Inferior parietal cortex (tissue), 1 donor: Measurements from ENCODE around the gene KIF22.

Experiments
- DNase-seq: peaks from one replicate; pipeline ENCODE4 v3.0.0-alpha.2; 2016; ENCODE audit errors: extremely low spot score

Gene KIF22

DNA sequence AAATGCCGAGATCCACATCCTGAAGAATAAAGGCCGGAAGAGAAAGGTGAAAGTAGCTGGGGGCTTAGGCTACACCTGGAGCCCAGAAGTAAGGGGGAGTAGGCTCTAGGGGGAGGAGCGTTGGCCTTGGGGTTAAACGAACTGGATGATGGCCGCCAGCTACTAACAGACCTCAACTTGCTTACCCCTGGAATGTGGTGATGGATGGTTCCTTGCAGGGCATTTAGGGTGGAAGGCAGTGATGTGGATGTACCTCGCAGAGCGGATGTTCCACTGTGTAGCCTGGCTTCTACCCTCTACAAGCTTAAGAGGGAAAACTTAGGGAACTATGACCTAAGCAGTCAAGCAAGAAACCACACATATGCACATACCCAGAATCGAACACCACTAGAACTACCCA is 13.5 kb downstream of the KIF22 start:
- no peak for DNase-seq

DNA sequence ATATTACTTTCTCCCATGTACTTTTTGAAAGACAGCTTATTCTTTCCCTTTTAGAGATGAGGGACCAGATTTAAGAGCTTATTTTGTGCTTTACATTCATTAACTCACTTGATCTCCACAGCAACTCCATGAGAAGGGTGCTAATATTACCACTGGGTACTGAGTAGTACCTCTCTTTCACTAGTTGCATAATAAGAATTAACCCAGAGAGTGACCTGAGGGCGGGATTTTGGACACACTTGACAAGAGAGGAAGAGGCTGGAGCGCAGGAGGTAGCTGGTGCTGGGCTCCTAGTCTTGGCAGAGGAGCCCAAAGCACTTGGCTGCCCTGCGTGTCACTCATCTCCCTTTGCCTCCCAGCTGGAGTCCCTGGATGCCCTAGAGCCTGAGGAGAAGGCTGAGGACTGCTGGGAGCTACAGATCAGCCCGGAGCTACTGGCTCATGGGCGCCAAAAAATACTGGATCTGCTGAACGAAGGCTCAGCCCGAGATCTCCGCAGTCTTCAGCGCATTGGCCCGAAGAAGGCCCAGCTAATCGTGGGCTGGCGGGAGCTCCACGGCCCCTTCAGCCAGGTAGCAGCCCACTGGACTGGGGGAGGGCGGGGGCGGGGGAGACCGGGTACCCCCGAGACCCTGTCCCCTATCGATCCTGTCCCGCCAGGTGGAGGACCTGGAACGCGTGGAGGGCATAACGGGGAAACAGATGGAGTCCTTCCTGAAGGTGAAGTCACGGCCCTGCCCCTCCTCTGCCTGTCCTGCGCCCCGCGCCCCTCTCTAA is 14.1 kb downstream of the KIF22 start:
- no peak for DNase-seq

DNA sequence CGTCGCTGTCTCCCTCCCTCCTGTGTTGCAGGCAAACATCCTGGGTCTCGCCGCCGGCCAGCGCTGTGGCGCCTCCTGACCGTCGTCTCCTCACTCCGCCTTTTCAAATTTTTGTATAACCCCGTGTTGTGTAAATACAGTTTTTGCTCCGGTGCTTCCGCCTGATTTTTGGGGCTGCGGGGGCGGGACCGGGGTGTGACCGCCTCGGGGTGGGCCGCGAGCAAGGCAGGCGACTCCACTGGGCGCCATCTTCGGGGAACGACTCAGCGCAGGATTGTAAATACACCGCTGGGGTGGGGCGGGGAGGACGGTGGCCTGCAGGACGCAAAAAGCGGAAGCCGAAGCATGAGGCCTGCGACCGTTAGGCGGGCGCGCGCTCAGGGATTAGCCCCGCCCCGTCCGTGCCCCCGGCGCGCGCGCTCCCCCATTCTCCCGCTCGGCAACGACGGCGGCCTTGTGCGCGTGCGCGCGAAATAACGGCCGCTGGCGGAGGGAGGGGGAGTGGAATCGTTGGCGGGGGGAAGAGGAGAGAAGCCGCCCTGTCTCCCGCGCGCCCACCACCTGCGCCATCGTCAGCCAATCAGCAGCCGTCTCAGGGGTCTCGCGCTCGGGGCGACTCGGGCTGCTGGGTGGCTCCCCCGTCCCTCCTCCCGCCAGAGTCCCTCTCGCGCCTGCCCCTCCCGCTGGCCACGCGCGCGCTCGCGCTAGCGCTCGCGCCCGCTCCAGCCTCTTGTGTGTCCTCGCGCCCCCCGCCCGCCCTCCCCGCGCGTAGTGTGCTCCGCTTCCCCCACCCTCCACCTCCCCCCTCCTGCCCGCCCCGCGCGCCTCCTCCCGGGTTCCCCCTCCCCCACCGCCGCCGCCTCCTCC is 14.9 kb downstream of the KIF22 start:
- peak; percentile 94 for DNase-seq

DNA sequence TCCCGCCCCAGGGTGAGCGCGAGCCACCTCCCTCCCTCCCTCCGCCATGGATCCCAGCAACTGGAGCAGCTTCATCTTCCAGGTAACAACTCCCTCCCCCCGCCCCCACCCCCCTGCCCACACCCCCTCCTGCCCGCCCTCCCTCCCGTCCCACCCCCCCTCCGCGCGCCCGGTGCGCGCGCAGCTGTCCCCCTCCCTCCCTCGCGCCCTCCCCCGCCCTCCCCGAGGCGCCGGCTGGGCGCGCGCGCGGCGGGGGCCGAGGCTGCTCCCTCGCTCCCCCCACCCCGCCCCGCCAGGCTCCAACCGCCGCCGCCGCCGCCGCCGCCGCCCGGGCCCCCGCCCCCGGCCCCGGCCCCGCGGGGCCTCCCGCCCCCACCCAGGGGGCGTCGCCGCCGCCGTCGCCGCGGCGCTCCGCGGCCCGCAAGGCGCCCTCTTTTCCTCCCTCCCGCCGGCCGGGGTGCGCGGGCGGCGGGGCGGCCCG is 15.6 kb downstream of the KIF22 start, which contains the start of gene MAZ:
TSS of gene MAZ (plus strand) at position 431 of the 481 bp plus-strand sequence. CDS start 173 bp downstream, outside the sequence.
- DNase-seq, result no peak

DNA sequence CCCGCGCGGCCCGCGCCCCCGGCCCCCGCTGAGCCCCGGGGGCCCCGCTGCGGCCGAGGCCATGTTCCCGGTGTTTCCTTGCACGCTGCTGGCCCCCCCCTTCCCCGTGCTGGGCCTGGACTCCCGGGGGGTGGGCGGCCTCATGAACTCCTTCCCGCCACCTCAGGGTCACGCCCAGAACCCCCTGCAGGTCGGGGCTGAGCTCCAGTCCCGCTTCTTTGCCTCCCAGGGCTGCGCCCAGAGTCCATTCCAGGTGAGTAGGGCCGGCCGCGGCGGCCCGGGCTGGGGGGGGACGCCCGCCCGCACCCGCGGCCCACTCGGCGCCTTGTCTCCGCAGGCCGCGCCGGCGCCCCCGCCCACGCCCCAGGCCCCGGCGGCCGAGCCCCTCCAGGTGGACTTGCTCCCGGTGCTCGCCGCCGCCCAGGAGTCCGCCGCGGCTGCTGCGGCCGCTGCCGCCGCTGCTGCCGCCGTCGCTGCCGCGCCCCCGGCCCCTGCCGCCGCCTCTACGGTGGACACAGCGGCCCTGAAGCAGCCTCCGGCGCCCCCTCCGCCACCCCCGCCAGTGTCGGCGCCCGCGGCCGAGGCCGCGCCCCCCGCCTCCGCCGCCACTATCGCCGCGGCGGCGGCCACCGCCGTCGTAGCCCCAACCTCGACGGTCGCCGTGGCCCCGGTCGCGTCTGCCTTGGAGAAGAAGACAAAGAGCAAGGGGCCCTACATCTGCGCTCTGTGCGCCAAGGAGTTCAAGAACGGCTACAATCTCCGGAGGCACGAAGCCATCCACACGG is 16.3 kb downstream of the KIF22 start:
- DNase-seq, result no peak

DNA sequence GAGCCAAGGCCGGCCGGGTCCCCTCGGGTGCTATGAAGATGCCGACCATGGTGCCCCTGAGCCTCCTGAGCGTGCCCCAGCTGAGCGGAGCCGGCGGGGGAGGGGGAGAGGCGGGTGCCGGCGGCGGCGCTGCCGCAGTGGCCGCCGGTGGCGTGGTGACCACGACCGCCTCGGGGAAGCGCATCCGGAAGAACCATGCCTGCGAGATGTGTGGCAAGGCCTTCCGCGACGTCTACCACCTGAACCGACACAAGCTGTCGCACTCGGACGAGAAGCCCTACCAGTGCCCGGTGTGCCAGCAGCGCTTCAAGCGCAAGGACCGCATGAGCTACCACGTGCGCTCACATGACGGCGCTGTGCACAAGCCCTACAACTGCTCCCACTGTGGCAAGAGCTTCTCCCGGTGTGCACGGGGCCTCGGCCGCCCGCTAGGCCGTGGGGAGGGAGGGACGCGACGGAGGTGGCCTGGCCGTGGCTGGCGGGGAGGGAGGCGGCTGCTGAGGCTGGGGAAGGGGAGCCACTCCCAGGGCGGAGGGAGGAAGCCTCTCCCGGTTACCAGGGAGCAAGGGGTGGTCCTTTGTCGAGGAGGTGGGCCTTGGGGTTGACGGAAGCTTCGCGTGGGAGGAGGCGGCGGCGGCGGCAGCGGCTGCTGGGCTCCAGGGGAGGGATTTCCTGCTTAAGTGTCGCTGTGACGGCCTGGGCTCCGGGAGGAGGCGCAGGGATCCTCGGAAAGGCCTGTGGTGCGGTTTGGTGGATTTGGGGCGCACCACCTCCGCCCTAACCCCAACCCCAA is 17.1 kb downstream of the KIF22 start:
- peak; percentile 79 for DNase-seq

DNA sequence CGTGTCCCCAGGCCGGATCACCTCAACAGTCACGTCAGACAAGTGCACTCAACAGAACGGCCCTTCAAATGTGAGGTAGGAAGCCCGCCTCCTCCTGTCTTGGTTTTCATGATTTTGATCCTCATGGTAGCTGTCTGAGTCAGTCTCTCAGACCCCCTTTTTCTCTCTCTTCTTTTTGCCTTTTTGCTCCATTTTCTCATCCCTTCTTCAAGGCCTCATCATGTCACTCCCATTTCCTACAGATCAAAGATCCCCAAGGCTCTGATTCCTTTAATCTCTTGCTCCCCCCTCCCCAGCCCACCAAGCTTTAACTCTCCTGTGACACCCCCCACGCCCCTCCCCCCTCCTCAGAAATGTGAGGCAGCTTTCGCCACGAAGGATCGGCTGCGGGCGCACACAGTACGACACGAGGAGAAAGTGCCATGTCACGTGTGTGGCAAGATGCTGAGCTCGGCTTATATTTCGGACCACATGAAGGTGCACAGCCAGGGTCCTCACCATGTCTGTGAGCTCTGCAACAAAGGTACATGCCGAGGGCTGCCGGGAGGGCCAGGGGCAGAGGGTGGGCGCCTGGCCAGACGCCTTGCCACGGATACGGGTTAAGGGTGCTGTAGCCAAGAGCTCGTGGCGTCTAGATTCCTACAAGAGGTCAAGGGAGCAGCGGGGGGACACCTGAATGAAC is 17.8 kb downstream of the KIF22 start:
- no peak for DNase-seq

DNA sequence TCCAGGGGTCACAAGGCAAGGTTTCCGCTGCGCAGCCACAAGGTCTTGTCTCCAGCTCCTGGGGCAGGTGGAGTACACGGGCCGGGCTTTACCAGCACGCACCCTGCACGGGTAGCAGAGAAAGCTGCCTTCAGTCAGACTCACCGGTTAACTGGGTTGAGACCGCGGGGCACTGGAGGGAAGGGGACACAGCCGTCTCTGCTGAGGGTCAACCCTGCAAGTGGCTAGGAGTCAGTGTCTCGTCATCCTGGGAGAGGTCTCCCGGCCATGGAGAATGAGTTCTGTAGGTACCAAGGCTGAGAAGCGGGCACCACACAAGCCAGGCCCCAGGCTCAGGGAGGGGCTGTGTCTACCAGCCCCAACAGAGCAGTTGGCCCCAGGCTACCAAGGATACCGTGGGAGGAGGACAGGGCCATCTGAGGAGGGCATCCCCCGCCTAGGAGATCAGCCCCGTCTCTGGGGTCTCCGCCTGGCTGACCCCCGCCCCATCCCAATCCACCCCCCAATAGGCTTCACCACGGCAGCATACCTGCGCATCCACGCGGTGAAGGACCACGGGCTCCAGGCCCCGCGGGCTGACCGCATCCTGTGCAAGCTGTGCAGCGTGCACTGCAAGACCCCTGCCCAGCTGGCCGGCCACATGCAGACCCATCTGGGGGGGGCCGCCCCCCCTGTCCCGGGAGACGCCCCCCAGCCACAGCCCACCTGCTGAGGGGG is 18.6 kb downstream of the KIF22 start:
- DNase-seq, result no peak

DNA sequence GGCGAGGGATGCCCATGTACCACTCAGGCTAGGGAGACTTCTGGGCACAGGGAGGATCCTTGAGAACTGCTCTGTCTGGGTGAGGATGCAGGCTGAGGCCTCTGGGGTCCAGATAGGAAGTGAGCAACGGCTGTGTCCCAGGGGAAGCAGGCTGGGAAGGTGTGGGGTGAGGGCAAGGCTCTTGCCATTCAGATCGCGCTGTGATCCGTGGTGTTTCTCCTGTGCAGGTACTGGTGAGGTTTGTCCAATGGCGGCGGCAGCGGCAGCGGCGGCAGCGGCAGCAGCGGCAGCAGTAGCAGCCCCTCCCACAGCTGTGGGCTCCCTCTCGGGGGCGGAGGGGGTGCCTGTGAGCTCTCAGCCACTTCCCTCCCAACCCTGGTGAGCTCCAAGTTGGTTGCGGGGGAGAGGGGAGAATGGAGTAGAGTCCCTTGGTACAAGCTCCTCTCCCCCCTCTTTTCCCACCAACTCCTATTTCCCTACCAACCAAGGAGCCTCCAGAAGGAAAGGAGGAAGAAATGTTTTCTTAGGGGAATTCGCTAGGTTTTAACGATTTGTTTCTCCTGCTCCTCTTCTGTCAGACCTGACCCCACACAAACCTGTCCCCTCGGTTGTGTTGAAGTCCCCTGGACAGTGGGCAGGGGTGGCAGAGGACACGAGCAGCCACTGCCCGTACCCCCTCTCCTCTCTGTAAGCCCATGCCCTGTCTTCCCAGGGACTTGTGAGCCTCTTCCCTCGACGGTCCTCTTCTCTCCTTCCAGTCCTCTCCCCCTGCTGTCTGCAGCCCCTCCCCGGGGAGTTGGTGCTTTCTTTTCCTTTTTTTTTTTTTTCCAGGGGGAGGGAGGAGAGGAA is 19.5 kb downstream of the KIF22 start:
- DNase-seq, result no peak

DNA sequence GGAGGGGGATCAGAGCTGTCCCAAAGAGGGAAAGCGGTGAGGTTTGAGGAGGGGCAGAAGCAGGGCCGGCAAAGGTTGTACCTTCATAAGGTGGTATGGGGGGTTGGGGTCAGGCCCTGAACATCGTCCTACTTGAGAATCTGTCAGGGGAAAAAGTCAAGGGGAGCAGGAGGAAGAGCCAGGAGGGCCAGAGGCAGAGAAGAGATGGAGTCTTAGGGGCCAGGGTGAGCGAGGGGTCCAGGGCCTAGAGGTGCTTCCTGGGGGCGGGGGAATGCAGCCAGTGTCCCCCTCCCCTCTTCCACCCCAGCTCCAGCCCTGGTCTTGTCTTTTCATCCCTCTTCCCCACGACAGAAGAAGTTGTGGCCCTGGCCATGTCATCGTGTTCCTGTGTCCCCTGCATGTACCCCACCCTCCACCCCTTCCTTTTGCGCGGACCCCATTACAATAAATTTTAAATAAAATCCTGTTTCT is 20.2 kb downstream of the KIF22 start:
- DNase-seq, result no peak

DNA sequence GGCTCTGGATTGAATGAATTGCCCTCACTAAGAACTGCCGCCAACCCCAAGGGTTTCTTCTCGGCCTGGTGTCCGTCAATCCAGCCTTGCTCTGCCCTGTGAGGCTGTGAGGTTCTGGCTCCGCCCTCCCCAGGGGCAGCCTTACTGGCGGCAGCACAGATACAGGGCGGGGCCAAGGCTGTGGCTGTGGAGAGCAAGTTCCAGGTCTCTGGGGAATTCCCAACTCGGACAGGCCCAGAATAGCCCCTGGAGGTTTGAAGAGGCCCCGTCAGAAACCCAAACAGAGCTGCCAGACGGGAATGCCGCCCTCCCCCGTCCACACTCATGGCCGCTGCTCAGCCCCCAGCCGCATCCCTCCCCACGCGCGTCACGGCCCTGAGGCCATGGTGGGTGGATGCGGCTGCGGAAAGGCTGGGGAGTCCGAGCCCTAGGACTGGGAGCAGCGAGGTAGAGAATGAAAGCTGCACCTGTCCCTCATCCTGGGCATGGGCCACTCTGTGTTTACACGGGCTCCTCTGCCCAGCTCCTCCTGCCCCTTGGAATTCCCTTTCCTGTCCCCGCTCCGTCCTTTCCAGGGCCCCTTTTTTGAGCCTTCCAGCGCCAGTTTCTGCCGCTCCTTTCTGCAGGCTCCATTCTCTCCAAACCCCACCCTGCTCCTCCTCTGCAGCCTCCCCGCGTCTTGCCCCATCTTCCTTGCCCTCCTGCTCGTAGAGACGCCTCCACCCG is 20.8 kb downstream of the KIF22 start:
- peak; percentile 84 for DNase-seq

DNA sequence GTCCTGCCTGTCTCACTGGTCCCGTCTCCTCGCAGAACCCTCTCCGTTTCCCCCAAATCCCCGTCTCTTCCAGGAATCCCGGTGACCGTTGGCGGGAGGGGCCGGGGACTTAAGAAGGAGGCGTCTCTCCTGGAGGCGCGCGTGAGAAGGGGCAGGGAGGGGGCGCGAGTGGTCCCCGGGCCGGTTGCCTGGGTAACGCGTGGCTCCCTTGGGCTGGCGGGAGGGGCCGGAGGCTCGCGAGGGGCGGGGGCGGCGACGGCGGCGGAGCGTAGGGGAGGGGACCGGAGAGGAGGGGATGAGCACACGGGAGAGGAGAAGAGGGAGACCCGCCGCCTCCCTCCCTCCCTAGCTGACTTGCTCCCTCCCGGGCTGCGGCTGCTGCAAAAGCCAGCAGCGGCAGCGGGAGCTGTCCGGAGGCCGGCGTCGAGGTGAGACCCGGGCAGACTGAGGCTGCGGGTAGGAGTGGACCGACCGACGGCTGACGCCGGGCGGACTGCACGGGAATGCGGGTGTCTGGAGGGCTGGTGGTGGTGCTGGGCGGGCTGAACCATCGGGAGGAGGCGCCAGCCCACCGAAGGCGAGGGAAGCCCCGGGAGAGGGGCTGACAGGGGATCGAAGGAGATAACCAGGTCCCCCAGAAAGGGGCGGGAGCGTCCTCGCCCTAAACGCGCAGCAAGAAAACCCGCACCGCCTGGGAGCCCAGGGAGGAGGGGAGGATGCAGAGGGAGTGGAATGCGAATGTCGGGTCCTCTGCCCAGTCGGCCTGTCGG is 21.5 kb downstream of the KIF22 start, which contains the start of gene PRRT2:
TSS of gene PRRT2 (plus strand) at position 298 of the 770 bp plus-strand sequence. CDS start 862 bp downstream, outside the sequence.
- no peak for DNase-seq

DNA sequence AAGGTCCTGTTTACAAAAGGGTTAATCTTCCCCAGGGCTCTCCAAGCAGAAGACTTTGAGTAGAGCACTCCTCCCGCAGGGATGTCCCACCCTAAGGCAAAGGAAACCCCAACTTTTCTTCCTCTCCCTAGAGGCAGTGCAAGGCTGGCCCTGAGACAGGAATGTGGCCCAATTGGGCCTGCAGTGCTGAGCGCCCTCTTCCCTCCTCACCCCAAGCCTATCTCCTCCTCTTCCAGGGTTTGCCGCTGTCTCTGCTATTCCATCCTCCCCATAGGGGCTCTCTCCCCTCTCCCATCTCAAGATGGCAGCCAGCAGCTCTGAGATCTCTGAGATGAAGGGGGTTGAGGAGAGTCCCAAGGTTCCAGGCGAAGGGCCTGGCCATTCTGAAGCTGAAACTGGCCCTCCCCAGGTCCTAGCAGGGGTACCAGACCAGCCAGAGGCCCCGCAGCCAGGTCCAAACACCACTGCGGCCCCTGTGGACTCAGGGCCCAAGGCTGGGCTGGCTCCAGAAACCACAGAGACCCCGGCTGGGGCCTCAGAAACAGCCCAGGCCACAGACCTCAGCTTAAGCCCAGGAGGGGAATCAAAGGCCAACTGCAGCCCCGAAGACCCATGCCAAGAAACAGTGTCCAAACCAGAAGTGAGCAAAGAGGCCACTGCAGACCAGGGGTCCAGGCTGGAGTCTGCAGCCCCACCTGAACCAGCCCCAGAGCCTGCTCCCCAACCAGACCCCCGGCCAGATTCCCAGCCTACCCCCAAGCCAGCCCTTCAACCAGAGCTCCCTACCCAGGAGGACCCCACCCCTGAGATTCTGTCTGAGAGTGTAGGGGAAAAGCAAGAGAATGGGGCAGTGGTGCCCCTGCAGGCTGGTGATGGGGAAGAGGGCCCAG is 22.4 kb downstream of the KIF22 start:
- DNase-seq, result no peak

DNA sequence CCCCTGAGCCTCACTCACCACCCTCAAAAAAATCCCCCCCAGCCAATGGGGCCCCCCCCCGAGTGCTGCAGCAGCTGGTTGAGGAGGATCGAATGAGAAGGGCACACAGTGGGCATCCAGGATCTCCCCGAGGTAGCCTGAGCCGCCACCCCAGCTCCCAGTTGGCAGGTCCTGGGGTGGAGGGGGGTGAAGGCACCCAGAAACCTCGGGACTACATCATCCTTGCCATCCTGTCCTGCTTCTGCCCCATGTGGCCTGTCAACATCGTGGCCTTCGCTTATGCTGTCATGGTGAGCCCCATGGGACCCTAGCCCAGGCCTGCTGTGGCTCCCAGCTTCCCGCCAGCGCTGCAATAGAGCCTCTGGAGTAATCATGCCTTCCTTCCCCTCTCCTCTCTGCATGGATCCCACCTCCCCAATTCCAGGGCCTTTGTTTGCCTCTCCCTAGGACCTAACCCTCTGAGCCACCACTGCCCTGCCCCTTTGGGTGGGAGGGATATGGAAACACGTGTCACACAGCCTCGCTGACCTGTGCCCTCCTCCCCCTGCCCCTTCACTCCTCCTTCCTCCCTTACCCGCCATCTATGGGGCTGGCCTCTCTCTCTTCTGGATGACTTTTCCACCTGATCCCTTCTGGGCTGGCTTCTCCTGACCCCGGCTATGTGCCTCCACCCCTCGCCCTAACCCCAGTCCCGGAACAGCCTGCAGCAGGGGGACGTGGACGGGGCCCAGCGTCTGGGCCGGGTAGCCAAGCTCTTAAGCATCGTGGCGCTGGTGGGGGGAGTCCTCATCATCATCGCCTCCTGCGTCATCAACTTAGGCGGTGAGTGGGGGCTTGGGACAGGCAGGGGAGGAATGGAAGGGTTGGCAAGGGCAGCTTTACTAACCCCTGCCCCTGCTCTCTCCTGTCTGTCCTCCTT is 23.4 kb downstream of the KIF22 start:
- DNase-seq, result no peak

DNA sequence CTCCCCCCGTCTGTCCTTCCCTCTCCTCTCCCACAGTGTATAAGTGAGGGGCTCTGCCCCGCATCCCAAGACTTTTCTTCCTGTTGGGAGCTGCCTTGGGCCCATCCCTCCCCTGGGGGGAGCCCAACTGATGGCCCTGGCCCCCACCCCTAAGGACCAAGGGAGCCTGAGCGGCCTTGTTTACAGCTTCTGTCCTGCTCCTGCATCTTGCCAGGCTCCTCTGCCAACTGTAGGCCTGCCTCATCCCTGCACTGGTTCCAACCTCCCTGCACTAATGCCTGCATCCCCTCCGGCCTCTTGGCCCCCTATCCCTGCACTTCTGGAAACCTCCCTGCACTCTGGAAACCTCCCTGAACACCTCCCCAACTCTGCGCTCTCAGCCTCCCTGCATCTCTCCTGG is 24.0 kb downstream of the KIF22 start:
- DNase-seq, result no peak
